ENCODE results near the gene RGS6.

The RGS6 gene

DNA sequence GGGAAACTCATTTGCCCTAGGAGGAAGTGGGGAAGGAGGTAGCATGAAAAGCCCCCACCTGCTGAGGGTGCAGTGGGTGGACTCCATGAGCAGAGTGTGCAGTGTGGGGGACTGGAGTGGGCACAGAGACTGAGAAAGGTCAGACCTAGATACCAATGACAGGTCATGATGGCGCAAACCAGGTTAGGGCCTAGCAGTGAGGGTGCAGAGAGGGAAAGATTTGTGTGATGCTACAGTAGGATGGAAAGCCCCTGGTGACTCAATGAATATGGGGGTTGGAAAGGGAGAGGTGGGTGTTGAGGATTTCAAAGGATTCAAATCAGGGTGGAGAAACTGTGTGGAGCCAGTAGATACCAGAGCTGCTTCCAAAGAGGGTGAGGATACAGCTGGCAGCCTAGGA is 642.5 kb downstream of the RGS6 start:
- TF ChIP-seq POLR2A (IDR thresholded peaks at IDR 0.05; ENCODE audit: low read length) (no peak), GATA1 (IDR thresholded peaks at IDR 0.05; ENCODE audit: low read depth, low read length) (no peak)
- DNase-seq = no peak

DNA sequence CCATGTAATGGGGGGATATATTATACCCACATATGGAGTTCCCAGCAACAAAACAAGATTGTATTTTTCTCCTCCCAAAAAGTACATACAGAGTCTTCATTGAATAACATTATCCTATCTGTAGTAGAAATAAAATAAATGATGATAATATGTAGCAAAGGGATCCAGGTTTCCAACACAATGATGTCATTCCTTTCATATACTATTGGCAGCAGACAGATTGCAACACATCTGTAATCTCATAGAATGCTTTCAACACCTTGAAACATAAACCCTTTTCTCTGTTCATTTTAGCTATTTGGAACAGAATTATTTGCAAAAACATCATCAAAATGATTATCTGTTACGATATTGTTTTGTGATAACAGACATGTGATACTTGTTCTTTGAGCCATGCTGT is 644.0 kb downstream of the RGS6 start:
- TF ChIP-seq POLR2A (IDR thresholded peaks at IDR 0.05; ENCODE audit: low read length) = no peak
- no peak for TF ChIP-seq GATA1 (IDR thresholded peaks at IDR 0.05; ENCODE audit: low read depth, low read length)
- no peak for DNase-seq

DNA sequence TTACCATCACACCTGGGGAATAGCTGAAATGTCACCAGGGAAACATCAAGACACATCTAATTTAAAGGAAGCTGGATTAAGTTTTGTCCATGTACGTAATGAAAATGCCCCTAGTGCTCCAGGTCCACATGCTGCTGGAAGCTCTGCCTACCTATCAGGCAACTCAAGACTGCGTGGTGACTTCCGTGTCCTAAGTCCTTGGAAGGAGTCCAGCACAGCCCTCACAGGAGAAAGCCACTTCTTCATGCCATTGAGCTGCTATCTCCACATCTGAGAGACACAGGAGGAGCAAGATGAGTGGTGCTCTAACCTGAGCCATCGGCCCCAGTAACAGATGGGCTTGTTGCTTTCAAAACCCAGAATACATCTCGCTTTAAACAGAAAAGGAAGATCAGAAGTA is 645.3 kb downstream of the RGS6 start:
- TF ChIP-seq GATA1 (IDR thresholded peaks at IDR 0.05; ENCODE audit: low read depth, low read length) (no peak), POLR2A (IDR thresholded peaks at IDR 0.05; ENCODE audit: low read length) (no peak)
- DNase-seq = no peak

DNA sequence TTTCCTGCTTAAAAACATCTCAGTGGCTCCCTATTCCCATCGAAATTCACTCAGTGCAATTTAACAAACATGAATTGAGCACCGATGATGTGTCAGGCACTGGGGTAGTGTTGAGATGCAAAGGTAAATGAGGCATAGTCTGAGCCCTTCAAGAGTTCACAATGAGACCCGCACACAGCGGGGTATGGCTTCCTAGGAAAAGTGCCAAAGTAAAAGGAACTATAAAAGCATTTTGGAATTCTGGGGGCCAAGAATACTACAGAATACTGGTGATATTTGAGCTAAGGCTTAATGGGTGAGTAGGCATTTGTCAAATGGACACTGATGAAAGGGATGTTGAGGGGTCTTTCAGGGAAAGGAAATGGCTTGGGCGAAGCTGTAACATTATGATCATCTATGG is 646.3 kb downstream of the RGS6 start:
- DNase-seq = no peak
- TF ChIP-seq GATA1 (IDR thresholded peaks at IDR 0.05; ENCODE audit: low read depth, low read length) = no peak
- no peak for TF ChIP-seq POLR2A (IDR thresholded peaks at IDR 0.05; ENCODE audit: low read length)

DNA sequence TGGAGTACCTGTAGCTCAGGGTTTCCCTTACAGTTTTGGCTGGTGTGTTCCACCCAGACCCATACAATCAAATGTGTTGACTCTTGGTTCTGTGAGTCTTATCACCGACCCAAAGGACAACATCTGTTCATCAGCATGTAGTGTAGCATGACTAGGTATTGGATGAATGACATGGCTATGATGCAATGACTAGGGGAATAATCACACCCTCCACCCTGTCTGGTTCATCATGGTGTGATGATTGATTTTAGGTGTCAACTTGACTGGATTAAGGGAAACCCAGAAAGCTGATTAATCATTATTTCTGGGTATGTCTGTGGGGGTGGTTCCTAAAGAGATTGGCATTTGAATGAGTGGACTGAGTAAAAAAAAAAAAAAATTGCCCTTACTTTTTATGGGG is 650.4 kb downstream of the RGS6 start:
- DNase-seq = peak; percentile 46 to 64
- TF ChIP-seq GATA1 (IDR thresholded peaks at IDR 0.05; ENCODE audit: low read depth, low read length) (no peak), POLR2A (IDR thresholded peaks at IDR 0.05; ENCODE audit: low read length) (no peak)

DNA sequence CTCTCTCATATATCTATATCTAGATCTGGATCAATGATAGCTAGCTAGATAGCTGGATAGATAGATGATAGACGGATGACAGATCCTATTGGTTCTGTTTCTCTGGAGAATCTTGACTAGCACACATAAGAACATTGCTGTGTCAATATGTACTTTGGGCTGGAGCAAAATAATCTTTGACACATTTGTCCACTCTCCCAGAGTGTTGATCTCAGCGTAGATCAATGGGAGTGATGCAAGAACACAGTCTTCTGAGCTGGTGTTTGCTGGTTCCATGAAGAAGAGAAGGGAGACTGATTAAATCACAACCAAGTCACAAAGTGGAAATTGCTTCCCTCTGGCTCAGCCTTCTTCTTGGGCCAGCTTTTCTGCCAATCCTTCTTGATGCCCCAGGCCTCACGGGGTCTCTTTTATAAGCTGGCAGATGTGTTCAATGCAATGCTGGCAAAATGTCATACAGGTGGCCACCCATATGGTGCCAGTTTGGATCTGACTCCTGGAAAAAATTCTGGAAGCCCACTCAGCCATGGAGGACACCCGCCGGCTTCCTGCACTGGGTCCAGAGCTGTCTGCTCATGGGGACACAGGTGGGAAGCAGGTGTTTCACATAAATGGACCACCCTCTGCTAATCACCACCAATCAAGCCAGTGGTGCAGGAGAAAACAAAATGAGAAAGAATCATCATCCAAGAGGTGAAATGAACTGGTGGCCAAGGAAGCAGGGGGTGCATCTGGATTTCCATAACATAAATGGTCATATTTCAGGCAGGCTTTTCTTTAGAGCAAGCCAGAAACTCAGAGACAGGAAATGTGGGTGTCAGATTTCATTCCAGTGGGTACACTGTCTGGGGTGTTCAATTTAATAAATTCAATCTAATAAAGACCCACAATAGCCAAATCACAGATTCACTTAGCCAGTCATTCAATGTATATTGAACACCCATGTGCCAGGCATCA is 651.4 kb downstream of the RGS6 start:
- TF ChIP-seq GATA1 (IDR thresholded peaks at IDR 0.05; ENCODE audit: low read depth, low read length) (no peak), POLR2A (IDR thresholded peaks at IDR 0.05; ENCODE audit: low read length) (no peak)
- no peak for DNase-seq

DNA sequence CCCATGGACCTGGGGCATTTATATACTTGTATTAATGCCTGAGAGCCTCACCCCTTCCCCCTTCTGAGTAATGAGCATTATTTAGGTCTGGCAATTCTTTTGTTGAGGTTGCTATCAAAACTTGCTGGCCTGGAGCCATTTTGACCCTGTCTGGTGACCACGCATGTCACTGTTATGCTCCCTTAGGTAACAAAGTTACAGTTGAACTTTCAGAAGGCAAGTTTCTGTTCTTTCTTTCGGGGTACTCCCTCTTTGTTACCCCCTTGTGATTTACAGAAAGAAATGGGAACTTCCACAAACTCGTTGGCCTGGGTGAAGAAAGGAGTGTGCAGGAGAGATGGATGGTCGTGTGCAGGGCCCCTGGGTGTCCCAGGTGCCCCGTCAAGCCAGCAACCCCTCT is 656.3 kb downstream of the RGS6 start:
- no peak for TF ChIP-seq GATA1 (IDR thresholded peaks at IDR 0.05; ENCODE audit: low read depth, low read length)
- no peak for TF ChIP-seq POLR2A (IDR thresholded peaks at IDR 0.05; ENCODE audit: low read length)
- DNase-seq = no peak

DNA sequence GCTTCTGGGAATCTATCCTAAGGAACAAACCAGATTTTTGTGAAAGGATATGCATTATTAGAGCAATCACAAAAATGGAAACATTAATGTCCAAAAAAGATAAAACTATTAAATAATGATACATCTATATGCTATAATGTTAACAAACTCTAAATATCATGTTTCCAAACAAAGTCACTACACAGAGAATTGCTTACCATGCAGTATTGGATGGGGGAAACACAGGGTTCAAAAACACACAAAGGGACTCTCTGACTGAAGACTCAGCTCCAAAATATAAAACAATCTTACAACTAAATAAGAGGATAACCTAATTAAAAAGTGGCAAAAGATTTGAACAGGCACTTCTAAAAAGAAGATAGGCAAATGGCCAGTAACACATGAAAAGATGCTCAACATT is 657.4 kb downstream of the RGS6 start:
- TF ChIP-seq GATA1 (IDR thresholded peaks at IDR 0.05; ENCODE audit: low read depth, low read length) = no peak
- TF ChIP-seq POLR2A (IDR thresholded peaks at IDR 0.05; ENCODE audit: low read length) = no peak
- no peak for DNase-seq

DNA sequence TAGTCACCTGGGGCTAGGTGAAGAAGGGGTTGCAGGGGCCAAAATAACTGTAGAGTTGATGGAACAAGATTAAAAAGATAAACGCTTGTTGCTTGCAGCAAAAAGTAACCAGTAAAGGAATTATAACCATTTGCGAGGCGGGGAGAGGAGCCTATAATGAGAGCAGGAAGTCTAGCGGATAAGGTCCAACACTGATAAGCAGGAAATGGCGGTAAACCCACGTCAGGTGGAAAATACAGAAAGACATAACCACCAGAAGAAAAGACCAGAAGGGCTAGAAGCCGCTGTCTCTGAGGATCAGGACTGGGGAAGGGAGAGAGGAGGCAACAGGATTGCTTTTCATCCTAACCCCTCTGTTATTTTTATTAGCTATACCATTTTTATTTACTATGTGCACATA is 658.3 kb downstream of the RGS6 start:
- TF ChIP-seq GATA1 (IDR thresholded peaks at IDR 0.05; ENCODE audit: low read depth, low read length) (no peak), POLR2A (IDR thresholded peaks at IDR 0.05; ENCODE audit: low read length) (no peak)
- DNase-seq = no peak

DNA sequence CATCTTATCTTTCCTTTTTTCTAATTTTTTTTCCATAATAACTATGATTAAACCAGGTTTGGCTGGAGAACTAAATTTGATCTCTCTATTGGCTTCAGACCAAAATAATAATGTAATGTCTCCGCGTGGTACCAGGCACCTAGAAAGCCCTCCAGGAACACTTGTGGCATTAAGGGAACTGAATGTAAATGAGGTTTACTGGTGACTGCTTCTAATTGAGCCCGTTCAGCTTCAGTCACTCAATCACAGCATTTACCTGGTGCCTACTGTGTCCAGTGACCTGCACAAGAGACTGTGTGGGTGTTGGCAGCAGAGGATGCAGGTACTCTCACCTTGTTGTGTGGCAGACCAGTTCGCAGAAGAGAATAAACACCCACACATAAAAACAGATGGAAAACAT is 659.2 kb downstream of the RGS6 start:
- no peak for TF ChIP-seq GATA1 (IDR thresholded peaks at IDR 0.05; ENCODE audit: low read depth, low read length)
- TF ChIP-seq POLR2A (IDR thresholded peaks at IDR 0.05; ENCODE audit: low read length) = no peak
- DNase-seq = no peak

DNA sequence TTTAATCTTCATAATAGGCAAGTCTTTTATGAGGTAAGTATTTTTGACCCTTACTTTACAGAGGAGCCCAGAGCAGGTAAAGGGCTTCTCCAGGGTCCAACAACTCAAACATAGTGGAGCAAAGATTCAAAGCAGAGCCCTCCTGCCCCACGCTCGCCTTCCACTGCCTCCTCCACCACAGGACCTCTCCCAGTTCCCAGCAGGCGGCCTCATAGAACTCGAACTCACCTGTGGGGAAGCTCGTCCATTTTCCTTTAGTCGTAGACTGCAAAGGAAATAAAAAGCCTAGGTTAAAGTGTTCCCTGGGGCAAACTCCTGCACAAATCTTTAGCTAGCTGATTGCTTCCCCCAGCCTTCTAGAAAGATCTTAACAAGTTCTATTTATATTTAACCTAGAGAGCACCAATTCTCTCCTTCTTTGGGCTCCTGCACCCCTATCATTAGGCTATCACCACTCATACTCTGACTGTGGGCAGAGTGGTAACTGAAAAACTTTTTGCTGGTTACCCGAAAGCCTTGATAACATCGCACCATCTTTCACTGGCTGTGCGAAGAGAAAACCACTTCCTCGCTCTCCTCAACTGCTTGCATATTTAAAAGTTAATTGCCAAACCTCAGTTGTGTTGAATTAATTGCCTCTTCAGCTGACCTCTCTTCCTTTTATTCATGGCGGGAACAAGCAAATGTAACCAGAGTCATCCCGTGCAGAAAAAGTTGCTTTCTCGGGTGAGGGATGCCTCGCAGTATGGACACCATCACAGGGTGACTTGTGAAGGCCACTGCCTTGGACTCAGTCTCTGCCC is 662.1 kb downstream of the RGS6 start:
- no peak for DNase-seq
- no peak for TF ChIP-seq POLR2A (IDR thresholded peaks at IDR 0.05; ENCODE audit: low read length)
- no peak for TF ChIP-seq GATA1 (IDR thresholded peaks at IDR 0.05; ENCODE audit: low read depth, low read length)

DNA sequence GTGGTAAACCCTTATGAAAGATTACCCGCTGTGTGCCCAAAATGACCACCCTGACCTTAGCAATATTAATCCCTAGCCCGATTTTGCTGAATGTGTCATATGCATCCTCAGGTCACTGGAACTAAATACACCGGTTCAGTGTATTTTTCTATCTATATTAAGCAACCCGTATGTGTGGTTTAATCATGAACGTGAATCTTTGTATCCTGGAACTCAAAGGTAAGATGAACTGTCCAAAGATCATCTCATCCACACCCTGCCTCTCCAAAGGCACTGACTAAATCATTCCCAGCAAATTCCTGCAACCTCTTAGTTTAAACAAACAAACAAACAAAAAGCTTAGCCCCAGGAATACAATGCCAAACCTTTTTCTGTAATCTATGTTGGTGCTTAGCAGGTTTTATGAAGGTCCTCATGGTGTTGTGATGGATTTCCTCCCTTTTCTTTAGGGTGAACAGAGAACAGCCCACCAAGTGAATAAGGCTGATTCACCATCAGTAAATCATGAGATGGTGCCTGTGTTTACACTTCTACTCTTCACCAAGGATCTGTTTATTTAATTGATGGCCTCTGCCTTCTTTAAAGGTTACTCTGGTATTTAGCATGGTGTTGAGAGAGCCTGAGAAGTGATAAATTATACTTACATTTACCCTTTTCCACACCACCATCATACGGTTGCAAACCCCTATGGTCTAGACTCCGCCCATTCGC is 663.1 kb downstream of the RGS6 start:
- TF ChIP-seq POLR2A (IDR thresholded peaks at IDR 0.05; ENCODE audit: low read length) (no peak), GATA1 (IDR thresholded peaks at IDR 0.05; ENCODE audit: low read depth, low read length) (no peak)

DNA sequence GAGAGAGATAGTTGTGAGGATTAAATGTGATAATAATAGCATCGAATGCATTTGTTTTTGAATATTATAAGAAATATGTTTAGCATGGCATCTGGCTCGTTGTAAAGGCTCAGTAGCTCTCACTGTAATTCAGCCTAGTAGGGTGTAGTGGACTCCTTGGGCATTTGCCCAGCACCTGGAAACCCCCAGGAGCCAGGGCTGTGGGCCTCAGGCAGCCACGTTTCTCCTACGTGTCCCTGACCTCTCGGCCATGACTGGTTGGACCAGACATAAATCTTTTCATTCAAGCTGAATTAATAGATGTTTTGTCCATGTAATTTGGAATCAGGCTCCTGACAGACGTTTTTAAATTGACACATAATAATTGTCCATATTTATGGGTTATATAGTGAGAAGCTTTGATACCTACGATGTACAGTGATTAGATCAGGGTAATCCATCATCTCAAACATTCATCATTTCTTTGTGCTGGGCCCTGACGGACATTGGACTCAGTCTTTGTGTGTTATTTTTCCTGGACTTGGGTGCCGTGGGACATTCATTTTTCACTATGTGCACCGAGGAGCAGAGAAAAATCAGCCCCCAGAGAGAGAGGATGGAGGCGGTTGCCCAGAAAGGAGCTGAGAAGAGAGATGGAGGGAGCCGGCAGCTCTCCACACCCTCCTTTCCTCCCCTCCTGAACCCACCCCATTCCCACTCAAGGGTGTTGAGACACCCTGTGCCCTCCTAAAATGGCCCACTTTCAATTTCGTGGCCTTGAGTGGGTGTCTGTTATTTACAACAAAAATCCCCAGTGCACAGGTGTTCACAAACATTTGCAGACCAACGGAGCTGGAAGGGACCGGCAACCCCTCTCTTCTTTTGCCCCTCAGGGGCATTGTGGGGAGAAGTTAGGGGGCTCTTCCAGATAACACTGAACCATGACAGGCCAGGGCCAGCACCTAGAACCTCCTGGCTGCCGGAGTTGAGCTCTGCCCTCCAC is 665.3 kb downstream of the RGS6 start:
- TF ChIP-seq GATA1 (IDR thresholded peaks at IDR 0.05; ENCODE audit: low read depth, low read length) = no peak
- TF ChIP-seq POLR2A (IDR thresholded peaks at IDR 0.05; ENCODE audit: low read length) = no peak
- no peak for DNase-seq

More for the DNA sequence above, 663.1 kb downstream of the RGS6 start:
- no peak for DNase-seq
